ENCODE results near the gene ATG4B.

GRCh38 chr2:241601841-241602240 lies 35.7 kb upstream of the ATG4B start:
- TF ChIP-seq POLR2A (IDR thresholded peaks at IDR 0.05; ENCODE audit: low read length) = no peak
- TF ChIP-seq GATA1 (IDR thresholded peaks at IDR 0.05; ENCODE audit: low read depth, low read length) = no peak
